ACHN (cell line): ENCODE results near the gene ITPRID2.

Source experiments
- DNase-seq: peaks from one replicate; pipeline ENCODE4 v3.0.0-alpha.2; 2015
- in situ Hi-C: cut with HindIII; loops from 2 replicates; pipeline ENCODE4 v1.10.0; 2017; ENCODE audit warnings: low sequenced_read_pairs, low pct_ligation_motif_present, low pct_unique_long_range_greater_than_20kb

The ITPRID2 gene

GRCh38 chr2:181907057-181907456 lies 15.5 kb downstream of the ITPRID2 start:
- in situ Hi-C loops = loop anchor here (25.0 kb wide), 1 partner anchor 145 kb away; no protein-coding TSS in a partner anchor
- no peak for DNase-seq

- DNase-seq = no peak
- in situ Hi-C loops = loop anchor here (25.0 kb wide), 1 partner anchor 145 kb away; no protein-coding TSS in a partner anchor
Measured at GRCh38 chr2:181907635-181908034, 16.1 kb downstream of the ITPRID2 start.

GRCh38 chr2:181910028-181910831 lies 18.7 kb downstream of the ITPRID2 start:
- DNase-seq = no peak
- in situ Hi-C loops = loop anchor here (25.0 kb wide), 1 partner anchor 148 kb away; no protein-coding TSS in a partner anchor

GRCh38 chr2:181911830-181912229 lies 20.3 kb downstream of the ITPRID2 start:
- no peak for DNase-seq
- in situ Hi-C loops = loop anchor here (25.0 kb wide), 1 partner anchor 150 kb away; no protein-coding TSS in a partner anchor

- in situ Hi-C loops = loop anchor here (25.0 kb wide), 1 partner anchor 153 kb away; no protein-coding TSS in a partner anchor
- DNase-seq = no peak
Measured at GRCh38 chr2:181915102-181915501, 23.6 kb downstream of the ITPRID2 start.

GRCh38 chr2:181916726-181917718 lies 25.5 kb downstream of the ITPRID2 start:
- in situ Hi-C loops = loop anchor here (25.0 kb wide), 1 partner anchor 155 kb away; no protein-coding TSS in a partner anchor
- DNase-seq = no peak

- in situ Hi-C loops = loop anchor here (25.0 kb wide), 1 partner anchor 156 kb away; no protein-coding TSS in a partner anchor
- DNase-seq = no peak
Measured at GRCh38 chr2:181918188-181918587, 26.7 kb downstream of the ITPRID2 start.

GRCh38 chr2:181923121-181923520 lies 31.6 kb downstream of the ITPRID2 start:
- DNase-seq = no peak
- in situ Hi-C loops = loop anchor here (25.0 kb wide), 1 partner anchor 161 kb away; no protein-coding TSS in a partner anchor

- in situ Hi-C loops = loop anchor here (25.0 kb wide), 1 partner anchor 162 kb away; no protein-coding TSS in a partner anchor
Measured at GRCh38 chr2:181924336-181924735, 32.8 kb downstream of the ITPRID2 start.

GRCh38 chr2:181934694-181935093 lies 43.2 kb downstream of the ITPRID2 start:
- in situ Hi-C loops = no loop called here
- DNase-seq = no peak

More at GRCh38 chr2:181924336-181924735, 32.8 kb downstream of the ITPRID2 start:
- no peak for DNase-seq

GRCh38 chr2:181937473-181937872 lies 45.9 kb downstream of the ITPRID2 start:
- peak; percentile 51 for DNase-seq
- in situ Hi-C loops = no loop called here

GRCh38 chr2:181943411-181944124 lies 52.0 kb downstream of the ITPRID2 start:
- no peak for DNase-seq

GRCh38 chr2:181944164-181944913 lies 52.8 kb downstream of the ITPRID2 start:
- in situ Hi-C loops = no loop called here

More at GRCh38 chr2:181943411-181944124, 52.0 kb downstream of the ITPRID2 start:
- in situ Hi-C loops = no loop called here

GRCh38 chr2:181944914-181945291 lies 53.4 kb downstream of the ITPRID2 start:
- in situ Hi-C loops = no loop called here
- no peak for DNase-seq

More at GRCh38 chr2:181944164-181944913, 52.8 kb downstream of the ITPRID2 start:
- DNase-seq = no peak

GRCh38 chr2:181946444-181947127 lies 55.1 kb downstream of the ITPRID2 start:
- DNase-seq = no peak
- in situ Hi-C loops = no loop called here

- in situ Hi-C loops = no loop called here
- no peak for DNase-seq
Measured at GRCh38 chr2:181947273-181947672, 55.7 kb downstream of the ITPRID2 start.

GRCh38 chr2:181948227-181948626 lies 56.7 kb downstream of the ITPRID2 start:
- no peak for DNase-seq
- in situ Hi-C loops = no loop called here
